ENCODE results near the gene MYBPH.

DNA sequence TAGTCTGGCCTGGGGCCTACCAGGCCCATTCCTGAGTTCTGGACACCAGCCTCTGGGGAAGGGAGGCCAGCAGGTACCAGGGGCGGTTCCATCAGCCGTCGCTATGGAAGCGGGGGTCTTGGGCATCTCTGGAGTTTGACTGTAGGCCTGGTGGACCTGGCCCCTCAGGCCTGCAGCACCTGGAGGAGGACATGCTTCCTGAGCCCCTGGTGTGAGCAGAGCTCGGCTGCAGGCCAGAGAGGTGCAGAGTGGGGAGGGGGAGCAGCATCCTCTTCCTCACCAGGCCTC, 7.8 kb downstream of the MYBPH start:
- TF ChIP-seq, protein P1, sequence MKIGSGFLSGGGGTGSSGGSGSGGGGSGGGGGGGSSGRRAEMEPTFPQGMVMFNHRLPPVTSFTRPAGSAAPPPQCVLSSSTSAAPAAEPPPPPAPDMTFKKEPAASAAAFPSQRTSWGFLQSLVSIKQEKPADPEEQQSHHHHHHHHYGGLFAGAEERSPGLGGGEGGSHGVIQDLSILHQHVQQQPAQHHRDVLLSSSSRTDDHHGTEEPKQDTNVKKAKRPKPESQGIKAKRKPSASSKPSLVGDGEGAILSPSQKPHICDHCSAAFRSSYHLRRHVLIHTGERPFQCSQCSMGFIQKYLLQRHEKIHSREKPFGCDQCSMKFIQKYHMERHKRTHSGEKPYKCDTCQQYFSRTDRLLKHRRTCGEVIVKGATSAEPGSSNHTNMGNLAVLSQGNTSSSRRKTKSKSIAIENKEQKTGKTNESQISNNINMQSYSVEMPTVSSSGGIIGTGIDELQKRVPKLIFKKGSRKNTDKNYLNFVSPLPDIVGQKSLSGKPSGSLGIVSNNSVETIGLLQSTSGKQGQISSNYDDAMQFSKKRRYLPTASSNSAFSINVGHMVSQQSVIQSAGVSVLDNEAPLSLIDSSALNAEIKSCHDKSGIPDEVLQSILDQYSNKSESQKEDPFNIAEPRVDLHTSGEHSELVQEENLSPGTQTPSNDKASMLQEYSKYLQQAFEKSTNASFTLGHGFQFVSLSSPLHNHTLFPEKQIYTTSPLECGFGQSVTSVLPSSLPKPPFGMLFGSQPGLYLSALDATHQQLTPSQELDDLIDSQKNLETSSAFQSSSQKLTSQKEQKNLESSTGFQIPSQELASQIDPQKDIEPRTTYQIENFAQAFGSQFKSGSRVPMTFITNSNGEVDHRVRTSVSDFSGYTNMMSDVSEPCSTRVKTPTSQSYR (CRISPR knock-in tag; IDR thresholded peaks at IDR 0.05; ENCODE audit: borderline replicate concordance), result no peak
- TF ChIP-seq ESRRA (CRISPR knock-in tag; IDR thresholded peaks at IDR 0.05; ENCODE audit: low read depth), result no peak
- TF ChIP-seq, protein P2, sequence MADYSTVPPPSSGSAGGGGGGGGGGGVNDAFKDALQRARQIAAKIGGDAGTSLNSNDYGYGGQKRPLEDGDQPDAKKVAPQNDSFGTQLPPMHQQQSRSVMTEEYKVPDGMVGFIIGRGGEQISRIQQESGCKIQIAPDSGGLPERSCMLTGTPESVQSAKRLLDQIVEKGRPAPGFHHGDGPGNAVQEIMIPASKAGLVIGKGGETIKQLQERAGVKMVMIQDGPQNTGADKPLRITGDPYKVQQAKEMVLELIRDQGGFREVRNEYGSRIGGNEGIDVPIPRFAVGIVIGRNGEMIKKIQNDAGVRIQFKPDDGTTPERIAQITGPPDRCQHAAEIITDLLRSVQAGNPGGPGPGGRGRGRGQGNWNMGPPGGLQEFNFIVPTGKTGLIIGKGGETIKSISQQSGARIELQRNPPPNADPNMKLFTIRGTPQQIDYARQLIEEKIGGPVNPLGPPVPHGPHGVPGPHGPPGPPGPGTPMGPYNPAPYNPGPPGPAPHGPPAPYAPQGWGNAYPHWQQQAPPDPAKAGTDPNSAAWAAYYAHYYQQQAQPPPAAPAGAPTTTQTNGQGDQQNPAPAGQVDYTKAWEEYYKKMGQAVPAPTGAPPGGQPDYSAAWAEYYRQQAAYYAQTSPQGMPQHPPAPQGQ (CRISPR knock-in tag; IDR thresholded peaks at IDR 0.05; ENCODE audit: borderline replicate concordance), result no peak
- no peak for TF ChIP-seq ZNF264 (CRISPR knock-in tag; IDR thresholded peaks at IDR 0.05)
- TF ChIP-seq, protein P3, sequence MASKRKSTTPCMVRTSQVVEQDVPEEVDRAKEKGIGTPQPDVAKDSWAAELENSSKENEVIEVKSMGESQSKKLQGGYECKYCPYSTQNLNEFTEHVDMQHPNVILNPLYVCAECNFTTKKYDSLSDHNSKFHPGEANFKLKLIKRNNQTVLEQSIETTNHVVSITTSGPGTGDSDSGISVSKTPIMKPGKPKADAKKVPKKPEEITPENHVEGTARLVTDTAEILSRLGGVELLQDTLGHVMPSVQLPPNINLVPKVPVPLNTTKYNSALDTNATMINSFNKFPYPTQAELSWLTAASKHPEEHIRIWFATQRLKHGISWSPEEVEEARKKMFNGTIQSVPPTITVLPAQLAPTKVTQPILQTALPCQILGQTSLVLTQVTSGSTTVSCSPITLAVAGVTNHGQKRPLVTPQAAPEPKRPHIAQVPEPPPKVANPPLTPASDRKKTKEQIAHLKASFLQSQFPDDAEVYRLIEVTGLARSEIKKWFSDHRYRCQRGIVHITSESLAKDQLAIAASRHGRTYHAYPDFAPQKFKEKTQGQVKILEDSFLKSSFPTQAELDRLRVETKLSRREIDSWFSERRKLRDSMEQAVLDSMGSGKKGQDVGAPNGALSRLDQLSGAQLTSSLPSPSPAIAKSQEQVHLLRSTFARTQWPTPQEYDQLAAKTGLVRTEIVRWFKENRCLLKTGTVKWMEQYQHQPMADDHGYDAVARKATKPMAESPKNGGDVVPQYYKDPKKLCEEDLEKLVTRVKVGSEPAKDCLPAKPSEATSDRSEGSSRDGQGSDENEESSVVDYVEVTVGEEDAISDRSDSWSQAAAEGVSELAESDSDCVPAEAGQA (IDR thresholded peaks at IDR 0.05; ENCODE audit: low read depth), result no peak
- TF ChIP-seq, protein P3 (CRISPR knock-in tag; IDR thresholded peaks at IDR 0.05; ENCODE audit: borderline replicate concordance), result no peak
- TF ChIP-seq, protein P4, sequence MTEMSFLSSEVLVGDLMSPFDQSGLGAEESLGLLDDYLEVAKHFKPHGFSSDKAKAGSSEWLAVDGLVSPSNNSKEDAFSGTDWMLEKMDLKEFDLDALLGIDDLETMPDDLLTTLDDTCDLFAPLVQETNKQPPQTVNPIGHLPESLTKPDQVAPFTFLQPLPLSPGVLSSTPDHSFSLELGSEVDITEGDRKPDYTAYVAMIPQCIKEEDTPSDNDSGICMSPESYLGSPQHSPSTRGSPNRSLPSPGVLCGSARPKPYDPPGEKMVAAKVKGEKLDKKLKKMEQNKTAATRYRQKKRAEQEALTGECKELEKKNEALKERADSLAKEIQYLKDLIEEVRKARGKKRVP (CRISPR knock-in tag; IDR thresholded peaks at IDR 0.05), result no peak
- no peak for TF ChIP-seq ZIK1 (CRISPR knock-in tag; IDR thresholded peaks at IDR 0.05; ENCODE audit: borderline replicate concordance, low read depth)
- TF ChIP-seq ZNF431 (CRISPR knock-in tag; IDR thresholded peaks at IDR 0.05; ENCODE audit: borderline replicate concordance, low read depth), result no peak
- TF ChIP-seq NFE2L2 (IDR thresholded peaks at IDR 0.05; ENCODE audit: low read length), result no peak
- TF ChIP-seq RFX1 (IDR thresholded peaks at IDR 0.05), result no peak

All from HepG2 (cell line).